ENCODE measurements around the gene NQO2.
A peak's percentile ranks its signal among the peaks of the same experiment; 100 is the strongest.

- TF ChIP-seq POLR2A (IDR thresholded peaks at IDR 0.05), result no peak
- TF ChIP-seq, protein P1, sequence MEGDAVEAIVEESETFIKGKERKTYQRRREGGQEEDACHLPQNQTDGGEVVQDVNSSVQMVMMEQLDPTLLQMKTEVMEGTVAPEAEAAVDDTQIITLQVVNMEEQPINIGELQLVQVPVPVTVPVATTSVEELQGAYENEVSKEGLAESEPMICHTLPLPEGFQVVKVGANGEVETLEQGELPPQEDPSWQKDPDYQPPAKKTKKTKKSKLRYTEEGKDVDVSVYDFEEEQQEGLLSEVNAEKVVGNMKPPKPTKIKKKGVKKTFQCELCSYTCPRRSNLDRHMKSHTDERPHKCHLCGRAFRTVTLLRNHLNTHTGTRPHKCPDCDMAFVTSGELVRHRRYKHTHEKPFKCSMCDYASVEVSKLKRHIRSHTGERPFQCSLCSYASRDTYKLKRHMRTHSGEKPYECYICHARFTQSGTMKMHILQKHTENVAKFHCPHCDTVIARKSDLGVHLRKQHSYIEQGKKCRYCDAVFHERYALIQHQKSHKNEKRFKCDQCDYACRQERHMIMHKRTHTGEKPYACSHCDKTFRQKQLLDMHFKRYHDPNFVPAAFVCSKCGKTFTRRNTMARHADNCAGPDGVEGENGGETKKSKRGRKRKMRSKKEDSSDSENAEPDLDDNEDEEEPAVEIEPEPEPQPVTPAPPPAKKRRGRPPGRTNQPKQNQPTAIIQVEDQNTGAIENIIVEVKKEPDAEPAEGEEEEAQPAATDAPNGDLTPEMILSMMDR (IDR thresholded peaks at IDR 0.05), result peak; percentile 85 to 90 (median 85)
Observed at GRCh38 chr6:2988426-2989331, 11.0 kb upstream of the NQO2 start.

Measured in testis (tissue), 2 donors.